PC-9 (cell line): ENCODE data around the gene ZCCHC13. TPM values are rescaled to one million over a fixed set of nuclear protein-coding genes. Genes with fewer than 3 reads are reported as not detected.
A peak's percentile ranks its signal among the peaks of the same experiment; 100 is the strongest.

ENCODE experiments used
- BruUV-seq: library from RNA; stranded (reverse); fragments of 400-500 nt; replicated peaks from 2 replicates; lab custom pipeline; 2021; lab: Mats Ljungman, UMichigan
- CTCF ChIA-PET: fragments of 300-600 bp; sonication (Branson Sonifier 250); formaldehyde crosslinking; loops from one replicate; lab custom pipeline; 2022; ENCODE audit warnings: antibody characterized with exemption; lab: Charles Lee
- POLR2A ChIA-PET: fragments of 300-600 bp; sonication (Branson Sonifier 250); formaldehyde crosslinking; loops from one replicate; lab custom pipeline; 2022; ENCODE audit warnings: antibody characterized with exemption; ENCODE audit not compliant: unreplicated experiment; lab: Charles Lee
- DNase-seq, 2 experiments: peaks; one replicate each; pipeline versions ENCODE4 v3.0.0 to v3.0.0-alpha.2; 2015 to 2022; ENCODE audit warnings: mixed read lengths in 1 of 2
- H2AFZ ChIP-seq: fragments of 200-600 bp; sonication (generic); 2 replicates; pipeline ENCODE4 v1.8.1; 2017; ENCODE audit warnings: antibody characterized with exemption
- H3F3A ChIP-seq: fragments of 200-600 bp; sonication (generic); 2 replicates; pipeline ENCODE4 v1.8.1; 2017; ENCODE audit warnings: antibody characterized with exemption, mild to moderate bottlenecking, low read depth; ENCODE audit not compliant: insufficient read depth
- H3K27ac ChIP-seq: fragments of 200-600 bp; sonication (generic); 2 replicates; pipeline ENCODE4 v1.6.1; 2016; ENCODE audit warnings: mixed run types
- H3K27me3 ChIP-seq: fragments of 200-600 bp; sonication (generic); 2 replicates; pipeline ENCODE4 v1.6.1; 2016; ENCODE audit warnings: low read depth, mixed run types; ENCODE audit not compliant: insufficient read depth
- H3K36me3 ChIP-seq: fragments of 200-600 bp; sonication (generic); 2 replicates; pipeline ENCODE4 v1.6.1; 2016; ENCODE audit warnings: low read depth, mixed run types
- H3K4me1 ChIP-seq: fragments of 200-600 bp; sonication (generic); replicated peaks from 2 replicates; pipeline ENCODE4 v1.6.1; 2016; ENCODE audit warnings: mixed run types; ENCODE audit not compliant: insufficient read depth
- H3K4me2 ChIP-seq: fragments of 200-600 bp; sonication (generic); 2 replicates; pipeline ENCODE4 v1.6.1; 2017; ENCODE audit warnings: mixed run types
- H3K4me3 ChIP-seq: fragments of 200-600 bp; sonication (generic); 2 replicates; pipeline ENCODE4 v1.6.1; 2016; ENCODE audit warnings: mixed run types
- H3K79me2 ChIP-seq: fragments of 200-600 bp; sonication (generic); 2 replicates; pipeline ENCODE4 v1.6.1; 2017; ENCODE audit warnings: low read depth, mixed run types
- H3K9me2 ChIP-seq: fragments of 200-600 bp; sonication (generic); 2 replicates; pipeline ENCODE4 v1.8.1; 2017; ENCODE audit warnings: mild to moderate bottlenecking; ENCODE audit not compliant: insufficient read depth
- H3K9me3 ChIP-seq: fragments of 200-600 bp; sonication (generic); 2 replicates; pipeline ENCODE4 v1.8.1; 2016; ENCODE audit warnings: low read depth; ENCODE audit not compliant: insufficient read depth
- H4K20me1 ChIP-seq: fragments of 200-600 bp; sonication (generic); 2 replicates; pipeline ENCODE4 v1.8.1; 2017; ENCODE audit not compliant: insufficient read depth
- CTCF ChIP-seq: fragments of 200-600 bp; sonication (generic); conservative IDR thresholded peaks from 2 replicates; pipeline ENCODE4 v1.6.1; 2017; ENCODE audit warnings: mixed run types, antibody characterized with exemption, mild to moderate bottlenecking, moderate library complexity
- EZH2 ChIP-seq: fragments of 200-600 bp; sonication (generic); IDR thresholded peaks from 2 replicates; pipeline ENCODE4 v1.8.0; 2017; ENCODE audit warnings: antibody characterized with exemption, low read depth
- intact Hi-C: fragments of 100-400 bp; cut with micrococcal nuclease; formaldehyde crosslinking; loops from one replicate; pipeline ENCODE4 v1.10.0; 2022; ENCODE audit not compliant: unreplicated experiment
- microRNA-seq: library from miRNA; unstranded; fragments of <30 nt; microRNA quantifications from one replicate; pipeline ENCODE4 v1.2.0, GENCODE V29; 2021; ENCODE audit warnings: borderline number of aligned reads, borderline replicate concordance
- total RNA-seq: library from RNA; stranded (reverse); gene quantifications from 2 replicates; pipeline ENCODE4 v1.2.3, GENCODE V29; 2021

Gene ZCCHC13
- total RNA-seq, 1 experiment from 2014 or later = not detected

- peak in 1 of 2 experiments; percentile 66 for DNase-seq
- Histone ChIP-seq H4K20me1 (no peaks in the 10 kb centered on the region), H3K27ac (no peak overlapping the region), H3K27me3 (no peaks in the 10 kb centered on the region), H3K9me2 (no peaks in the 10 kb centered on the region), H3K4me2 (peak overlapping the region; percentile 39), H3K79me2 (no peaks in the 10 kb centered on the region), H3K36me3 (no peaks in the 10 kb centered on the region), H2AFZ (no peak overlapping the region), H3K4me3 (no peak overlapping the region), H3K9me3 (no peaks in the 10 kb centered on the region), H3K4me1 (peaks cover 11% of the 10 kb centered on the region; the same call in 1 of the 2 replicates), H3F3A (peaks cover 5% of the 10 kb centered on the region; the same call in 1 of the 2 replicates)
- BruUV-seq = no TSS peak
- CTCF ChIA-PET = no interaction called here
- TF ChIP-seq EZH2 = no peak
- no peak for TF ChIP-seq CTCF
- intact Hi-C loops = no loop called here
- POLR2A ChIA-PET = no interaction called here
These were observed 45.4 kb downstream of the ZCCHC13 start for GRCh38 chrX:74349387-74349786.

- no peak overlapping the region for H3K27ac ChIP-seq
- no peaks in the 10 kb centered on the region for H3K79me2 ChIP-seq
- no peak overlapping the region for H3K4me2 ChIP-seq
- POLR2A ChIA-PET = no interaction called here
- H3K4me3 ChIP-seq = no peak overlapping the region
- H4K20me1 ChIP-seq = no peaks in the 10 kb centered on the region
- no peak for DNase-seq
- peaks cover 11% of the 10 kb centered on the region; the same call in 1 of the 2 replicates for H3K4me1 ChIP-seq
- H2AFZ ChIP-seq = no peak overlapping the region
- CTCF ChIA-PET = no interaction called here
- no peaks in the 10 kb centered on the region for H3K9me2 ChIP-seq
- no peaks in the 10 kb centered on the region for H3K27me3 ChIP-seq
- TF ChIP-seq CTCF (no peak), EZH2 (no peak)
- BruUV-seq = no TSS peak
- H3F3A ChIP-seq = peaks cover 5% of the 10 kb centered on the region; the same call in 1 of the 2 replicates
- H3K9me3 ChIP-seq = no peaks in the 10 kb centered on the region
- intact Hi-C loops = no loop called here
- H3K36me3 ChIP-seq = no peaks in the 10 kb centered on the region
These were observed 47.8 kb downstream of the ZCCHC13 start for GRCh38 chrX:74351760-74352159.

DNA sequence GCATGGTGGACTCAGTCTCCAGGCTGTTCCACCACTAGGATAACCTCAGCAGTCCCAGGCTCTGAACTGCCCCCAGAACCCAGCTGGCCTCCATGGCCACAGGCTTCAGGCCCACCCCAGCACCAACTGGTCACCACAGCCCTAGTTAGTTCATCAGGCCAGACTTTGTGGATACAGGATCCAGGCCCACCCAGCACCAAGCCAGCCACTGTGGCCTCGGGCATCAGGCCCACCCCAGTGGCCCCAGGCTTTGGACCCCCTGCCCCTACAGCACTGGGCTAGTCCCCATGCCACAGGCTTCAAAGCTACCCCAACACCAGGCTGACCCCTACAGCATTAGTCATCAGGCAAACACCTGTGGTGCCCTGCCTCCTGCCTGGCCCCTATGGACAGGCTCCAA, 50.0 kb downstream of the ZCCHC13 start:
- CTCF ChIA-PET = no interaction called here
- intact Hi-C loops = no loop called here
- Histone ChIP-seq H3K27ac (no peak overlapping the region), H3K36me3 (no peaks in the 10 kb centered on the region), H4K20me1 (no peaks in the 10 kb centered on the region), H3K4me2 (no peak overlapping the region), H3K9me3 (no peaks in the 10 kb centered on the region), H3K27me3 (no peaks in the 10 kb centered on the region), H3F3A (peaks cover 5% of the 10 kb centered on the region; the same call in 1 of the 2 replicates), H3K4me1 (peaks cover 11% of the 10 kb centered on the region; the same call in 1 of the 2 replicates), H3K79me2 (no peaks in the 10 kb centered on the region), H3K4me3 (no peak overlapping the region), H3K9me2 (no peaks in the 10 kb centered on the region), H2AFZ (no peak overlapping the region)
- POLR2A ChIA-PET = no interaction called here
- no peak for DNase-seq
- no peak for TF ChIP-seq CTCF
- no TSS peak for BruUV-seq

Small RNA genes within 50 kb of the gene (microRNA-seq; reads per million reads assigned to microRNA genes)
- gene MIR374A (156 reads per million, percentile 56 among the genes with 10 or more reads in this experiment), gene MIR545 (not detected)

Other genes with a start within 250 kb of the ZCCHC13 start
- not detected in 2 replicates for gene SLC16A2, start 117.3 kb downstream of the ZCCHC13 start, total RNA-seq